CD4-positive, alpha-beta T cell treated with Interleukin-4 for 1 hour (primary cell): Measurements from ENCODE around the gene TEPSIN.

Experiments used
- DNase-seq, 2 donors: peaks; one replicate each; pipeline ENCODE4 v3.0.0-alpha.2; 2020 to 2022

Gene TEPSIN

DNA sequence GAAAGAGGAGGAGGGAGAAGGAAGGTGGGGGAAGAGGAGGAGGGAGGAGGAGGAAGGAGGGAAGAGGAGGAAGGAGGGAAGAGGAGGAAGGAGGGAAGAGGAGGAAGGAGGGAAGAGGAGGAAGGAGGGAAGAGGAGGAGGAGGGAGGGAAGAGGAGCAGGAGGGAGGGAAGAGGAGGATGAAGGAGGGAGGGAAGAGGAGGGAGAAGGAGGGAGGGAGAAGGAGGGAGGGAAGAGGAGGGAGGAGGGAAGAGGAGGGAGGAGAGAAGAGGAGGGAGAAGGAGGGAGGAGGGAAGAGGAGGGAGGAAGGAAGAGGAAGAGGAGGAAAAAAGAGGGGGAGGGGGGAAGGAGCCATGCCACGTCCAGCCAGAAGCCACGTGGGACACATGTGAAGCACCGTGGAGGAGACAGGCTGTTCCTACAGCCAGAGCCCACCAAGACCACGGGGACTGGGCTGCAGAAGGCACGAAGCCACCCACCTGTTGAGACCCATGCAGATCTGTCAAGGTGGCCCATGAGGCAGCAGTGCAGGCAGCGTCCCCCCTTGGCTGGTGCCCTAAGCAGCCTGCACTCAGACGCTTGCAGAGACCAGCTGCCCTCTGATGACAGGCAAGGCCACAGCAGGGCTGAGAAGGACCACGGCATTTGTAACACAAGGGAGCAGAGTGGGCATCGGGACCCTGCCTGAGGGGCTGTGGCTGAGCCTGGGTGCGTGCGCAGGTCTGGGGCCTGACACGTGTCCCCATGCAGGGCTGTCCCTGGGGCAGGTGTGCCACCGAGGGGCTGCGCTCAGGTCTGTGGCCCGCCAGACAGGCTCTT, 10.6 kb upstream of the TEPSIN start:
- no peak for DNase-seq

DNA sequence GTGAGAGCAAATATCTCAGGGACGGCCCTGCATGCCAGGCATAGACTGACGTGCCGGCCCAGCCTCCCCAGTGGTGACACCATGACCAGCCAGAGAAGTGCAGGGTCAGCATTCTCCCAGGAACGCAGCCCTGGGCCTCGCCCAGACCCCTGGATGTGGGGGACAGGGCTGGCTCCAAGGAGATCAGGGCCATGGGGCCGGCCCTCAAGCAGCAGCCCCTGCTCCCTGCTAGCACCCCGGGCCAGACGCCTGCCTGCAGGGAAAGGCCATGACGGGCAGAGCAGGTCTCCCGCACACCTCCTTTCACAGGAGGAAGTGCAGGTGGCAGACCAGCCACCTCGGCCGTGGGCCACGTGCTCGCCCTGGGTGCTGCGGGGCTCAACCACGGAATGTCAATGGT, 9.8 kb upstream of the TEPSIN start:
- no peak for DNase-seq

DNA sequence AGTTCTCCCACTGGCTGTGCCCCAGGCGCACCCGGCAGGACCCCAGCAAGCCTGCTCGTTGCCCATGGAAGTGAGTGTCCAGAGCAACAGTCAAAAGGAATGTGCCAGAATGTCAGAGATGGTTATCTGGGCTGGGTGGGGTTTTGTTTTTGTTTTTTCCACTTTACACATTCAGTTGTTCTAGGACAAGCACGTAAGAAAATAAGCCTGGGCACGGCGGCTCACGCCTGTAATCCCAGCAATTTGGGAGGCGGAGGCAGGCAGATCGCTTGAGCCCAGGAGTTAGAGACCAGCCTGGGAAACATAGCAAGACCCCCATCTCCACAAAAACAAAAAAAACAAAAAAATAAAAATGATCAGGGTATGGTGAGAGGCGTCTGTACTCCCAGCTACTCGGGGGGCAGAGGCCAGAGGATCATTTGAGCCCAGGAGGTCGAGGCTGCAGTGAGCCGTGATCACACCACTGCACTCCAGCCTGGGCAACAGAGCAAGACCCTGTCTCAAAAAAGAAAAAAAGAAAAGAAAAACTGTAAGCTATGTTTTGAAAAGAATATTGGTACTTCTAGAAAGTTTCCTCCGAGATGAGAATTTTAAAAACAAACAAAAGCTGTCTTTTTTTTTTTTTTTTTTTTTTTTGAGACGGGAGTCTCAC, 8.6 kb upstream of the TEPSIN start:
- DNase-seq, result no peak

DNA sequence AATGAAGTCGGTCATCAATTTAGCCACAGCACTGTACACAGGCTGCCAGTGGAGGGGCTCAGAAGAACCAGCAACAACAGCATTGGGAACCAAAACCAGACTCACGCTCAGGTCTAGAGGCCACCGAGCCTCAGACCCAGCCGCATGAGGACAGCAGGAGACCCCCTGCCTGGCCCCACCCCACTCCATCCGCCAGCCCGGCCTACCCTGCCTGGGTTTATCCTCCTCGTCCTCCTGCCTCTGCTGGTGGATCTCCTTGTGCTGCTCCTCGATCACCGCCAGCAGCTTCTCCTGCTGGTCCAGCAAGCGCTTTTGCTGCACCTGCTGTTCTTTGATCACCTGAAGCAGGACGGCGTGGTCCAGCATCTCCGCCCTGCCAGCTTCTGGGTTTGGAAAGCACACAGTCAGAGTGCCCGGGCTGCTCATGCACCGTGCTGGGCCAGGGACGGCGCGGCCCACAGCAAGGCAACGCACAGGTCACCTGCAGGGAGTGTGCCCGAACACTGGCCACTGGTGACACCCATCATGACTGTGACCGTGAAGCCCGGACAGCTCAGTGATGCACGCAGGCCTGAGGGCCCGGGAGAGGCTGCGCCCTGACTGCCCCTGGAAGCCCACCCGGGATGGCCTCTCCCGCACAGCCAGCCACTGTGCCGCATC, 8.0 kb upstream of the TEPSIN start:
- DNase-seq, result no peak

DNA sequence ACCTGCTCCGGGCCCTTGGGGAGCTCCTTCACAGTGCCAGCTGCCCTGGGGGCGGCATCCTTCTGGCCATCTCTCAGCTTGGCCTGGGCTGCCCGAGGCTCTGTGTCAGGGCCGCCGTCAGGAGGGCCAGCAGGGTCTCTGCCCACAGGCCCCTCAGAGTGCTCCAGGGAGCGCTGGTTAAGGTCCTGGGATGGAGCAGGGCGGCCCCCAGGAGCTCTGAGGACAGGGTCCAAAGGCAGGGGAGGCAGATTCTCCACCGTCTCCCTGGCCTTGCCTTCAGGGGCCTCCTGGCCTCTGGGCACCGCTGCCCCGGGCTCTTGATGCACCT, 7.5 kb upstream of the TEPSIN start:
- DNase-seq, result no peak

DNA sequence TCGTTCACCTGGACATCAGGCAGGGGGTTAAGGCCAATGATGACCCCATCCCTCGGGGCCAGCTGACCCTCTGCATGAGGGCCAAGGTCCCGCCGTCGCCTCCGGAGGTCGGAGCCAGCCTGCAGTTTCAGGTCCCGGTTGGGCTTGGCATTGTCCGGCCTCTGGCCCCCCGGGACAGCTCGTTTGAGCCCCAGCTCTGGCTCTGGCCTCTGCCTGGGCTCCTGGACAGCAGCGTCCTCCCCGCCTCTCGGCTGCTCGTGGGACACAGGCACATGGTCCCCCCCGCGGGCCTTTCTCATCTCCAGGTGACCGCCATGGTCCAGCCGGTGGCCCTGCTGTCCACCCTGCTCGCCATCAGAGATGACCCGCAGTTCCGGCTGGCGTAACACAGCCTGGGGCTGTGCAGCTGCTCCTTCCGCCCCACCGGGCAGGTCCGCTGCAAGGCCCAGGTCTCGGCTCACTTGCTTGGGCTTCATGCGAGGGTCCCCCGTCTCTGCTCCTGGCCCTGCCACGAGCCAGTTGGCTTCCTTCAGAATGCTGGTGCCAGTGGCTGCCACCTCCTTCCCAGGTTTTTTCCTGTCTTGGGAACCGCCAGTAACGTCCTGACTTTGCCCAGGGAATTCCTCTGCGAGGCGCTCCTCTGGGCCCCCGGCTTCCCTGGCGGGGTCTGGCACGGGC, 6.9 kb upstream of the TEPSIN start:
- DNase-seq, result no peak

DNA sequence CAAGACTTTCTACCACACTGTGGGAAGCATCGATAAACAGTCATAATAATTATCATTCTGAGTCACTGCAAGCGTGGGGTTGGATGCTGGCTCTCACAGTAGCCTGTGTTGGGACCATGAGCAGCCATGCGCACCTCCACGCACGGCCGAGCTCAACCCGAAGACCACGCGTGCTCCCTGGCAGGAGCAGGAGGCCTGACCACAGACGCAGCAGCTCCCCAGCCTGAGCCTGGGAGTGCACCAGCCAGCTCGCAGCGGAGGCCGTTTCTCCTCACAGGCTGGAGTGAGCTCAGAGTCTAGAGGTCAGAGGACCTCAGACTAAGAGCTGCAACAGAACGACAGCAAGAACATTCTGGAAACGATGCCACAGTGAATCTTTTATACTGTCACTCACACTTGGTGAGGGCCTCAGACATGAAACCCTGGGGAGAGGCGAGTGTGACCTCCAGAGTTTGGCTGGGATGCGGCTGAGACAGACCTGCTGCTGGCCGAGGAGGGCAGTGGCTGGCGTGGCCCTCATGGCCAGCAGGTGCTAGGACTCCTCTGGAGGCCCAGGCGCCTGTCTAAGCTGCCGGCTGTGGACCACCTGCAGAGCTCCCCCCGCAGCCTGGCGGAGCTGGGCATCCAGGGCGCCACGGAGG, 6.3 kb upstream of the TEPSIN start:
- no peak for DNase-seq

DNA sequence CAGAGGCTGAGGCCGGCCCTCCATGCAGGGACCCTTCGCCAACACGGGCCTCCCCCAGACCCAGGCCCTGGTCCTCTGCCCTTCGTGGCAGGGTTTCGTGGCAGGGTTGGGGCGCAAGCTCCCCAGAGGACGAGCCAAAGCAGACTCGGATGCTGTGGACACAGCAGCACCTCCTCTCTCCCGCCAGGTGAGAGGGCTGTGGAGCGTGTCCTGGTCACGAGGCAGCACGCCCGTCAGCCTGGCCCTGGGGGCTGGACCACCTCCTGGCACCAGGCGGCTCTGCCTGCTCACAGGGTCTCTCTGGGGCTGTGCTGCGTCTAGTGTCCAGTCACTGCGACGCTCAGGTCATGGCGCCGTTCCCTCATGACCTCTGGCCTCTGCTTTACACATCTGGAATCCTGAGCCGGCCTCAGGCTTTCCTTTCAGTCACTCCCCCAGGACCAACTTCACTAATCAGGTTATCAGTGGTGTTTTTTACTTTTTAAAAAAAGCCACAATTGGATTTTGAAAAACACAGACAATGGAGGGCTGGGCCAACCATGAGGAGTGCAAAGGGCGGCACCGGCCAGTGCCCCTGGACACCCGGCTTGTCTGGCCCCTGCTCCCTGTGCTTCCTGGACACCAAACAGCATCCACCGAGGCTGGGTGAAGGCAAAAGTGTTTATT, 5.6 kb upstream of the TEPSIN start:
- DNase-seq, result no peak

DNA sequence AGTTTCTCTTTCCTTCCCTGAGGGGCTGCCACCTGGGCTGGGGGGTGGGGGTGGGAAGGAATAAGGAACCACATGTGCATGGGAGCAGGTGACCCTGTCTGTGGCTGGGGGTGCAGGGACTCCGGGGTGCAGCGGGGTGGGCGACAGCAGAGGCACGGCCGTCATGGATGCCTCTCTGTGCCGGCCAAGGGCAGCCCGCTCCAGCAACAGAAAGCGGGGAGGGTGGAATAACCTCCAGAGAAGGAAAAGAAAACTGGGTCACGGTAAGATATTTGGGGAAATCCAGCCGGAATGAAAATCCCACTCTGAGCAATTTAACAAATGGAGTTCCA, 4.4 kb upstream of the TEPSIN start:
- DNase-seq, result no peak

DNA sequence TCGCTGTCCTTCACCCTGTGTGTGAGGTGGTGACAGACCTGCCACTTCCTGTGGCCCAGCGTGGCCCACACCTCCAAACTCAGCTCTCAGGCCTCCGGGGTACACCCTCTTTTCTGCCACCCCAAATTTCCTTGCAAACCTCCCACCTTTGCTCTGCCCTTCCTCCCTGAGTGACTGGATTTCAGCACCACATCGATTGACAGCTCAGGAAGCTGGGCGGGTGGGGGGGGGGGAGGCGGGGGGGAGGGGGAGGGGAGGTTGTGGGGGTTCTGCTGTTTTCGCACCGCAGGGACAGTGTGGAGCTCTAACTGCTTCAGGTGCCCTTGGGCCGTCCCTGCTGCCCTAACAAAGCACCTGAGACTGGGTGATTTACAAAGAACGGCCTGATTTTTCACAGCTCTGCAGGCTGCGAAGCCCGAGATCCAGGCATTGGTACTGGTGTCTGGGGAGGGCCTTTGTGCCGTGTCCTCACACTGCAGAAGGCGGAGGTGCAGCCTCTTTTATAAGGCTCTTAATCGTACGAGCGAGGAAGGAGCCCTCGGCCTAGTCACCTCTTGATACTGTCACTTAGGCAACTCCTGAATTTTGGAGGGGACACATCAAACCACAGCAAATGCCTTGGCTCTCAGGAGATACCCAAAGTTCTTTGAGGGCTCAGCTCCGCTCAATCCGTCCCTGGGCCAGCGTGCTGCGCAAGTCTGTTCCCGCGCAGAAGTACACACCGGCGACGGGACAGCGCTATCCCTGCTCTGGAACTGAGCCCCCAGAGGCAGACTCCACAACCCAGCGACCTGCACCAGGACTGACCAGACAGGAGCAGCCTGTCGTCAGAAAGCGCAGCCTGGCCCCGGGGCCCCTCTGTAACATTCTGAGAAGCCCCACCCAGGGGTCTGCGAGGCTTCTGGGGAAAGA, 3.8 kb upstream of the TEPSIN start:
- no peak for DNase-seq

DNA sequence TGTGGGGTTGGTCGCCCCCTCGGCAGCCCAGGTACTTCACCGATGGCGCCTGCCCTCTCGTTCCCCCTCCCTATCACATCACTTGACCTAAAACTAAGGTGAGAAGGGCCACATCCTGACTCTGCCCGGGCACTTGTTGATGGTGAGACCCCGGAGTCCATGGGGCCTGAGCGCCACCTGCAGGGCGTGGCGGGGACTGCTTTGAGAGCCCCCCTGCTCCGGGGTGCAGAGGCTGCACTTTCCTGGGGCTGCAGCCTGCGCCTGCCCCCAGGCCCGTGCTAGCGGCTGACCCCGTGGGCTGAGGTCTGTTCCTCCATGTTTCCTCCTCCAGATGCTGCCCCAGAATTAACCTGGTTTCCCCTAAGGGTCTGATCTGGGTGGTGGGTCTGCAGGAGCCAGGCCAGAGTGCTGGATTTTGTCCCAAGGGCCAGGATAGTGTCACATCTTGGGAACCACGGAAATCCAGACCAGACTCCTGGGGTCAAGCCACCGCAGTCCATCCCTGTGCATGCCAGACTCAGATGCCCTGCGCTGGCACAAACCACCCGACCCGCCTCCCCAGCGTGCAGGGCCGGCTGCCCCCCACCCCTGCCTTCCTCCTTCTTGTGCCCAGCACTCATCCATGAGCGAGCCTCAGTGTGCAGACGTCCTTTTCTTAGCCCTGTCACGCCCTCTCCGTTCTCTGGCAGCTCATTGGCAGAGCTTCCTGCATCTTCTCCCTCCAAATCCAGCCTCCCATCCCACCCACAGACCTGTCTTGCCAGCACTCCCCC, 3.0 kb upstream of the TEPSIN start:
- DNase-seq, result peak; percentile 56 to 65

DNA sequence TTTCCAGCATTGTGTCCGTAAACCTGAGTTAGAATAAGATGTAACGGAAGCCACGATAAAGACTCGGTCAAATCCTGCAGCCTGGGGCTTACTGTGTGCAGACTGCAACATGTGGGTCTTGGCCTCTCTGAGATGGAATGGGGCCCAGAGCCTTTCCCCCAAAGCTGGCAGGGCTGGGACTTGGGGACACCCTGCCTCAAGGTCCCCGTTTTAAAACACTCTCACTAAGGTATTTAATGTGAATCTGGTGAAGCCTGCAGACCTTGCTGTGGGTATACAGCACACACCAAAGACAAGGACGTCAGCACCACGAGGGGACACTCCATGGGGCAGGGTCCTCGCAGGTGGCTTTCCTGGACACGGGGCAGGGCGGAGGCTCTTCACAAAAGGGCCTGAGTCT, 2.3 kb upstream of the TEPSIN start:
- no peak for DNase-seq

DNA sequence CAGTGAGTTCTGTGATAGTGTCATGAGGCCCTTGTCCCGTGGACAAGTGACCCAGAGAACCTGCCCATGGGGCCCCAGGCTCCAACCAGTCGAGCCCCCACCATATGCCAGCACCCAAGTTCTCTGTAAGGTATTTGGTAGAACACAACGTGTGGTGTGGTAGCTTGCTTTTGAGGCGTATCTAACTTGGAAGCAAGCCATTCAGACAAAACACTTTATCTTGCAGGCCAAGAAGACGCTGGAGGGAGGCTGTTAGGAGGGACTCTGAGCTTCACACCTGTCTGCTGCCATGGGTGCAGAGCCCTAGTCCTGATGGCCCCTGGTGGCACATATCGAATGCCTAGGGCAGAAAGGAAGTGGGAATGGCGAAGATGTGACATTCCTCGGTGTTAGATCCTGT, 1.9 kb upstream of the TEPSIN start:
- DNase-seq, result no peak

DNA sequence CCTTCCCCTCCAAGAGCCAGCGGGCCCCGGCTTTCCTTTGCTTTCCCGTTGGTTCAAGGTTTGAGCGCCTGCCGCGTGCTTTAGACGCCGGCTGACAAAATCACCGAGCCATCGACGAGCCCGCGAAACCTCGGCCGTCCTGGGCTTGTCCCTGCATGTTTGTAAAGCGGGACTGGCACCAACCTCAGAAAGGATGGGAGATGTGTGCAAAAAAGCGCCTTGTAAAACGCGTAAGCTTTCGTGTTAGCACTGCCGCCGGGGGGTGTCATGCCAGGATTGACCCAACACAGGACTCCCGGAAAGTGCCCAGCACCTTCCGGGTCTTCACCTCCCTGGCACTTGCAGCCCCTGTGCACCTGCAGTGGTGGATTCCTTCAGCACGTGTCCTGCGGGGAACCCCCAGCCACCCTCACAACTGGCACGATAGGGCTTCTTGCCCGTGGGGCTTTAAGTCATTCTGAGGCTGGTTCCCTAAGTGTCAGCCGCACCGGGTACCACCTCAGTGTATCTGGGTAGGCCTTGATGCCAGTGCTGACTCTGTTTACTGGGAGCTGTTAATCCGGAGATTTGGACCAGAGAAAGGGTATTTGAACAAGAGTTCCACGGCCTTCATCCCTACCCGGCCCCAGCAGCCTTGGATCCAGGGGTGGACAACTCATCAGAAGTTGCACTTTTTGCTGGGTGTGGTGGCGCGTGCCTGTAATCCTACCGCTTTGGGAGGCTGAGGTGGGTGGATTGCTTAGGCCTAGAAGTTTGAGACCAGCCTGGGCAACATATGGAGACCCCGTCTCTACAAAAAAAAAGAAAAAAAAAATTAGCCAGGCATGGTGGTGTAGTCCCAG, 1.1 kb upstream of the TEPSIN start:
- DNase-seq, result peak; percentile 35 to 39

DNA sequence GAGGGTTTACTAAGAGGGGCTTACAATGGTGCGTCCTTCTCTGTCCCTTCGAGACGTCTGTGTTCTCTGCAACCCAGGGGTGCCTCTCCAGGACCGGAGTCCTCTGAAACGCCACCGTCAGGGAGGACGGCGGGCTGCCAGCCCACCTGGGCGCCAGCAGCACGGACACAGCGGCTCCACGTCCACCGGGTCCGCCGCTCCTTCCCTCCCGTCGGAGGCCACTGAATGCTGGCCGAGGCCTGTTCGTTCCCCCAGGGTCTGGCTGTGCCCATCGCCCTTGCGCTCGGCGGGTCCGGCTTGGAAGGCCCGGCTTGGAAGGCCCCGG, 403 bp downstream of the TEPSIN start:
- DNase-seq, result no peak

DNA sequence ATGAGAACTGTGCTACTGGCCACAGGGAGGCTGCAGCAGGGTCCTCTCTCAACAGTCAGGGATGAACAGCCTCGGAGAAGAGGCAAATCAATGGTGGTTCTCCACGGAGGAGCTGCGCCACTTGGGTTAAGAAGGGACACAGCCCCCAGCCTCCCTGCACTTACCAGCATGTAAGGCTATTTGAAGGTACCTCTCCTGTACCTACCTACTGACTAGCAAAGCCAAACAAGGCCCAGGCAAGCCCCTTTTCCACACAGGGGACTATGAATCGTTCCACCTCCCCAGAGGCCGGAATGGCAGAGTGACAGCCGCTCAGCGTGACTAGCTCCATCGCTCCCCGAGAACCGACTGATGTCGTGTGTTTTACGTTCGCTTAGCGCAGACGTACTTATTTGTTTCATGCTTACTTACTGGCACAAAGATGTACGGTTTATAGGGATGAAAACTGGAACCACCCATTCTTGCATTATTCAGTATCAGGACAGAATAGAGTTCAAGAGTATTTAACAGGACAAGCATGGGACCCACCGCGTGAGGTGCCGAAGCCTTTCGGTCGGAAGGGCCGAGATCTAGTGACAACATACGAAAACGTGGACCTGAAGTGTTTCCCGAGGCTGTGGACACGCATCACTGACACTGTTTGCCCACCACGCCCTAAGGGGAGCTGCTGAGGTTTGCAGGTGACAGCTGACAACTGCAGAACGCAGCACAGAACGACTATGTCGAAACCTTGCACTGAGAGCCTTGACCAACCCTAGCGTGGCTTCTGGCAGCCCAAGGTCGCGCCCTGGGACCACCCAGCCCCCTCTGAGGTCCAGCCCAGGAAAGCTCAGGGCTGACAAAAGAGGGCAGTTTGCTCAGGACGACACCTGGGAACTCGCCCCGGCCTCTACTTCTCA, 1.0 kb downstream of the TEPSIN start:
- no peak for DNase-seq

DNA sequence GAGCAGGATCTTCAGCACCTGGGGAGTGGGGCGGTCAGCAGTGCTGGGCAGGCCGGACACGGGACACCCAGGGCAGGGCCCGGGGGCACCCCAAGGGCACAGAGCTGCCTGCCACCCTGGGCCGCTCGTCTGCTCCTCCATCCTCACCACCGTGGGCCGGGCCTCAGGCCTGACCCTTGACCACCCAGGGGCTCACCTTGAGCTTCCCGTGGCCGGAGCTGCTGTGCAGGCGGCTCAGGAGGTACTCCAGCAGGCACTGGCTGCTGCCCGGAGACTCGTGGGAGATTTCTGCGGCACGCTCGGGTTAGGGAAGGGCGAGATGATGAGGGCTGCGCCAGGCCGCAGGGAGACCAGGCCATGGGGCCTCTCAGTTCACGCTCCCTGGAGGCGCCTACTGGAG, 2.1 kb downstream of the TEPSIN start:
- no peak for DNase-seq

DNA sequence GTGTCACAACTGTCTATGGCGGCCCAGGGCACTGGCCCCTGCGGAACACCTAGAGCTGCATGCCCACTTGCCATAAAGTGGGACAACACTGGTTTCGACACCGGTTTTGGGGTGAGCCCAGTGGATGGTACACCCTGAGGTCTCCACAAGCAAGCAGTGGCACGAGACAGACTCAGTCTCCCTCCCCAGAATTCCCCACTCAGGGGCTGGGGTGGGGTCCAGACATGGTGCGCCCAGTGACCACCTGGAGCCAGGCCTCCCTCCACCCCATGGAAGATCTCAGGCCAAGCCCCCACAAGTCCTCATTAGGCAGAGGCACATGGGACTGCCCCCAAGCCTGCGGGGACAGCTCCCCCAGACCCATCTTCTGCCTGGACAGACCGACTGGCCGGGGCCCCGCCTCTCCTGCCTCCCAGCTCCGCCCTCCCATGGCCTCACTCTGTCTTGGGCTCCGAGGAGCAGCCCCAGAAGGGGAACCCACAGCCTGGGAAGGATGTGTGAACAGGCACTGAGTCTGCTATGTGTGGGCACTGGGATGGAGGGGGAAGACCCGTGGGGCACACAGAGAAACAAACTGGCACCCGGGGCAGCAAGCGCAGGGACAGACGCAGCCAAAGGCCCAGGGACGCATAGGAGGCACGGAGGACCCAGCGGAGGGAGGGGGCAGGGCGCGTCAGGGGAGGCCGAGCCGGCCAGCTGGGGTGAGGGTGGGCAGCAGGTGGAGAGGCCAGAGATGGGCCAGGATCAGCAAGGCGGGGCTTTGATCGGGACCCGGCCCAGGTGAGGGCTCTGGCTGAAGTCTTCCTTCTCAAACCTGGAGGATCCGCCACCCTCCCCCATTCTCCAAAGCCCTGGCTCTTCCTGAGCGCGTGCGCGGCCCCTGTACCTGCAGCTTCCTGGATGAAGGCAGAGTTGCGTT, 2.8 kb downstream of the TEPSIN start:
- no peak for DNase-seq
